GM19372 (cell line): ENCODE data around the gene RBM5.

Source experiments
- ATAC-seq: cut with Tn5 transposase; IDR thresholded peaks from one replicate; pipeline ENCODE4 v1.9.1; 2021; ENCODE audit warnings: mild to moderate bottlenecking, low read depth, moderate library complexity; ENCODE audit not compliant: unreplicated experiment

RBM5 gene

GRCh38 chr3:50157827-50158529 is 69.3 kb downstream of the RBM5 start:
- ATAC-seq: no peak

DNA sequence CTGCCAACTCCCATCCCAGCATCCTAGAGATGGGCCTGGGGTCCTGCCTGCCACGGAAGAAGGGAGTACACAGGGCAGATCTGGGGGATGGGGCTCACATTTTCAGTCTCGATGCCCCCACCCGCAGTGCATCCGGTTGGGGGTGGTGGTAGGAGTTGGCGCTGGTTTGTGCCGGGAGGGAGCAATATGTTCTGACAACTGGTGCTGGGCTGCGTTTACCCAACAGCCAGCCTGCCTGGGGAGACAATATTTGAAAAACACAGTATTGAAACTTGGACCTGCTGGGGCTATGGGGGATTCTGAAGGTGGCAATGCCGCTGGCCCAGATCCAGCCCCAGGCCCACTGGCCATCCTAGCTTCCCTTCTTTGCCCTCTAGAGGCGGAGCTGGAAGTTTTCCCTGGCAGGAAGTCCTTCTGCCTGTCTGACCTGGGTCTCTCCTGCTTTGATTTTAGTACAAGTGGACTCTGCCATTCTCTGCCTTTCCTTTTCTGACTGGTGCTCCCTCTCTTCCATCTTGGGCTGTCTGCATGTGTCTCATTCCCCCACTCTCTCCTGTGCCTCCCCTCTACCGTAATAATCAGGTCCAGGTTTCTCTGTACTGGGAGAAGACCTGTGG is 69.9 kb downstream of the RBM5 start:
- no peak for ATAC-seq

DNA sequence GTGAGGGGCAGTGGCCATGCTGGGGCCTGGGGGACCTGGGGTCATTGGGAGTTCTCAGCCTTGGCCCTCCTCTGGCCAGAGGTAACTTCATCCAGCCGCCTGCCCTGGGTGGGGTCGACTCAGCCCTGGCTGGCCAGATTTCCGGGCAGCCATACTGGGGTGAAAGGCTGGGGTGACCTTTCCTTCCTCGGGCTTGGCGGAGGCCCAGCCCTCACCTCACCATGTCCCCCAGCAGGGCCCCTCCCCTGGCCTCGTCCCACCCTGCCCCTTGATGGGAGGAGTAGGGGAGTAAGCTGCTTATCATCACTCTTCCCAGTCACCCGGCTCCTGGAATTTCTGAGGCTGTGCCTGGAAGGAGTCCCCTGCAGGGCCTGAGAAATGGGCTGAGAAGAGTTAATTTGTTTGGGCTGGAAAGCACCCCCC is 71.9 kb downstream of the RBM5 start:
- ATAC-seq: no peak

DNA sequence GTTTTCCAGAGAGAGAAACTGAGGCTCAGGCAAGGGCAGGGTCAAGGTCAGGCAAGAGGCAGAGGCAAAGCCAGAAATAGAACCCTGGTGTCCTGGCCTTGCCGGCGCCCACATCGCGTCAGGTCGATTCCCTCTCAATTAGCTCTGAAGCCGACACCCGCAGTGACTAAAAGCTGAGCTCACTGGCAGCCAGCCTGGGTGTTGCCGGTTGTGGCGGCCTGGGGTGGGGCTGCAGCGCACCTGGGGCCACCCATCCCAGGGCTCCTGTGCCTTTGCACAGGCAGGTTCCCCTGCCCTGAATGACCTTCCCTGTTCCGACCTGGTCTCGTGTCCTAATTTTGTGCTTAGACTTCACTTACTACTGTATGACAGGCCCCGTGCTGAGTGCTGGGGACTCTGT is 72.6 kb downstream of the RBM5 start:
- ATAC-seq: no peak

GRCh38 chr3:50162034-50162883 is 73.5 kb downstream of the RBM5 start:
- ATAC-seq: no peak

DNA sequence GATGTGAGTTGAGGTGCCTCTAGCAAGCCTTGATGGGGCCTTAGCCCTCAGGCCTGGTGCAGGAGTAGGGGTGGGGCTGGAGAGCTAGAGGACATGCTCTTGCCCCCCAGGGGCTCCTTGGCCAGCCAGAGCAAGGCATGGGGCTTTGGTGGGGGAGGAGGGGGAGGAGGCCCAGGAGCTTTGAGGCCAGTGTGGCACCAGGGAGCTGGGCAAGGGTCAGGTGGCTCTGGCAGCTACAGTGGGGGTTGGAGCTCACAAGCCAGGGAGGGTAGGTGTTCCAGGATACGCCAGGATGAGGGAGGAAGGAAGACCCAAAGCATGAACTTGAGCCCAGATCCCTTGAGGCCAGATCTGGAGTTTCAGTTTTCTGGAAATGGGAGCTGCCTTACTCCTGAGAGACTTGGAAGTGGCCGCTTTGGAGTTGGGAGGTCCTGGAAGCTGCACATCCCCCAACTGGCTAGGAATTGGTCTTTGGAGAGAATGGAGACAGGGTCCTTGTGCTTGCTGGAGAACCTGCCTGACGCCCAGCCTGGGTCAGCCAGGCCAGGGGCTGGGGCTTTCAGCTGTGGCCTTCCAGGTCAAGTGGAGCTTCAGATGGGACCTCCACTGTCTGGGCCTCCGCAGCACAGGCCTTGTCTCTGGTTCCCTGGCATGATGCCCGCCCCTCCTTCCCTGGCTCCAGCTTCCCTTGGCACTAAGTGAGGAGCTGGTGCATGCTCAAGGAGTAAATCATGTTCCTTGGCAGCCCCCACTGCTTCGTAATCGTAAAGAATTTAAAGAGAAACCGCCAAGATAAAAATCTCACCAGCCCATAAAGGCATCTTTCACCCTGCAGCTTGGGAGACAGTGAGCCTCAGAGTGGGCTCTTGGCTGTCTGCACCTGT is 75.1 kb downstream of the RBM5 start:
- no peak for ATAC-seq

GRCh38 chr3:50164481-50164880 is 75.8 kb downstream of the RBM5 start:
- ATAC-seq: no peak

DNA sequence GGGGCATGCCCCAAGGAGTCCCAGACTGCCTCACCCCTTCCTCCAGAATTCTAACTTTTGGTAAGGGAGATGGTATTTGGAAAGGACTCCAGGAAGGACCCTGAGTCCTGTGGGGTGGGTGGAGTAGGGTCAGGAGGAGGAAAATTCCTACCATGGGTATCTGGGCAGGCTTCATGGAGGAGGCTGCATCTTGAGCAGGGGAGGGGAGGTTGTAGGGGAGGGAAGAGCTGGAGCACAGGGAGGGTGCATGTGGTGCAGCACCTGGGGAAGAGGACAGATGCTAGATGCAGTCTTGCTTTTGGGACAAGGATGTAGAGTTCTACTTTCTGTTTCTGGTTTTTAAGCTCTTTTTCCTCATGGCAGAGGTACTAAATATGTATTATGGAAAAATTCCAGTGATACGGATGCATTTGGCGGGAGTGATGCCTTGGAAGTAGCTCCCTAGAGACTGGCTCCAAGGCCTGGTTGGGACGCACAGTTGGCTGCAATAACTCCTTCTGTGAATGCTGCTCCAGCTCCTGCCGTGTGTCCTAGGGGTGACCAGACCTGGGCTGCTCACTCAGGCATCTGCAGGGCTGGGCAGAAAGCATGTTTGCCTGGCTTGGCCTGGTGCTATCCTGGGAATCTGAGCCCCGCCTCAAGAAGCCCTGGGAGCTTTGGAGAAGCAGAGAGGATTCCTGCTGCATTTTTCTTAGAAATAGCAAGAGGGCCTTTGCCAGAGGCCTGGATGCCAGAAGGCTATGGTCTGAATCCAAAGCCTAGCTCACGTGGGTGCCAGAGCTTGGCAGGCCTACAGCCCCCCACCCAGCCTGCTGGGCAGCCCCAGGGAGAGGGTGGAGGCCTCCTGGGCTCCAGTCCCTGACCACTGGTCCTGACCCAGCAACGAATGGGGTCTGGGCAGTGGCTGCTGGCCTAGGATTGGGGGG is 76.5 kb downstream of the RBM5 start:
- ATAC-seq: no peak

DNA sequence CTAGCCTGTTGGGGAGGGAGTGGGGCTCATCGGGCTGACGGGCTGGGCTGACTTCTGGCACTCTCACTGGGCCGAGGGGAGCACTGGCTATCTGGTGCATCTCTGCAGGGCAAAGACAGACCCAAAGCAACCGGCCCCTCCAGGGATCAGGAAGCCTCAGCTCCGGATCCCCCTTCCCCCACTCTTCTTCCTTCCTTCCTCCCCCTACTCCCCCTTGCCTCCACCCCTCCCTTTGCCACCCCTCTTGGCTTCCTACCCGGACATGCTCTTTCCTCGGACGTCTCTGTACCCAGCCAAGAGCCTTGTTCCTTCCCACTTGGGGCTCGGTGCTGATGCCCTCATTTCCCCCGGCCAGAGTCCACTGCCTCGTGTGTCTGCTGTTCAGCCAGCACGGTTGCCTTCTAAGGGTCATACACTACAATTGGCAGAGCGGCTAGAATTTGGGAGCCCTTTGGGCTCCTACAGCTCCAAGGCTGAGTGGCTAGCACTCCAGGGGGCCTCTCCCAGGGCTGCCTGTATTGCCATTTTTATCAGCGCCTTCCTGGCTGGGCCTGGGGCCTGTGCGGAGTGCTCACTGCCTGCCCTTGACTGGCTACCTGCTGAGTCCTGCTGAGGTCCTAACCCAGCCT is 77.3 kb downstream of the RBM5 start:
- no peak for ATAC-seq

- ATAC-seq: no peak
These were observed 77.9 kb downstream of the RBM5 start for GRCh38 chr3:50166620-50167019.

DNA sequence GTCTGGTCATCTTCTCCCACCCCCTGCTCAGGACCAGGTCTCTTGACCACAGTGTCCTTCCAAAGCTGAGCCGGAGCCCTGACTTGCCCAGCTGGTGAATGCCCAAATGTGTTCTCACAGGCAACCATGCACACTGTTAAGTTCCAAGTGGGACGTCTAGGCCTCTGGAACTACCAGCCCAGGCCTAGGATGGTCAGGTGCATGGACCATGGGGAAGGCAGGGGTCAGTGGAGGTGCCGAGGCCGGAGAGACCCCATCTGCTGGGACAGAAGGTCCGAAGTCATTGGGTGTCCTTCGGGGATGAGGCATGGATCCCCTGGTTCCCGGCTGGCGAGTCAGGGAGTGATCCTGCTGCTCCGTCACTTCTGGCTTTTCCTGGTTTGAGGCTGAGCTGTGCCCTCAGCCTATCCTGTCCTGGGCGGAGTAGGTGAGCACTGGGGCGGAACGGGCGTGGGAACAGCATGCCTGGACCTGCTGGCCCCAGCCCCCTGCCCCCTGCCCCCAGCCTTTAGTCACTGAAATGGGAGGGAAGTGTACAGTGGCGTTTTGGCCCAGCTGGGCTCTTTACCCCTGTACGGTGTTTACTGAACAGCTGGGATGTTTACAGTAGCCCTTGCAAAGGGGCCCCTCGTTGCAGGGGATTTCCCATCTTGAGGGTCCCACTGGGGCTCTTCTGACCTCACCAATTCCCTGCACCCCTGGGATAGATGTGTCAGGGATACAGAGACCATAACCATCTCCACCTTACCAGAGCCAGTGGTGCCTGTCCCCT is 78.5 kb downstream of the RBM5 start:
- ATAC-seq: no peak

DNA sequence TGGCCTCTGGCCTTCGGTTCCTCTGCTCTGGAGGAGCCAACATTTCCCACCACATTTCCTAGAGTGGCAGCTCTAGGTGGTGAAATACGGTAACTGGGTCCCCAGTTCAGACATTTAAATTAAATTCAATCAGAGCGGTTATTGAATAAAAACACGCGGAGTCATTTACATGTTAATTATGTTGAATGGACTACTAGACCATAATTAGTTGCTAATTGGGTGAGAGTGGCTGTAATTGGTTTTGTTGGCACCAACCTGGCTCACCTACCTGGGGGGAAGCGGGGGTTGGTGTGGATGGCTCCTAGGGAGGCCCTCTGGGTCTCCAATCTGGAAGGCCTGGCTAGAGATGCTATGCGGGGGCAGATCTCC is 79.1 kb downstream of the RBM5 start:
- no peak for ATAC-seq

GRCh38 chr3:50168388-50168787 is 79.7 kb downstream of the RBM5 start:
- ATAC-seq: no peak
